8988T (cell line): Measurements from ENCODE around the gene MEIOC.
"Not testable (repeated sequence)": the region's sequence is repeated elsewhere in the genome, so short reads cannot be mapped to it uniquely, and the experiment has no call there.

Experiments
- DNase-seq: peaks from one replicate; pipeline ENCODE4 v3.0.0; 2011

Gene MEIOC

DNA sequence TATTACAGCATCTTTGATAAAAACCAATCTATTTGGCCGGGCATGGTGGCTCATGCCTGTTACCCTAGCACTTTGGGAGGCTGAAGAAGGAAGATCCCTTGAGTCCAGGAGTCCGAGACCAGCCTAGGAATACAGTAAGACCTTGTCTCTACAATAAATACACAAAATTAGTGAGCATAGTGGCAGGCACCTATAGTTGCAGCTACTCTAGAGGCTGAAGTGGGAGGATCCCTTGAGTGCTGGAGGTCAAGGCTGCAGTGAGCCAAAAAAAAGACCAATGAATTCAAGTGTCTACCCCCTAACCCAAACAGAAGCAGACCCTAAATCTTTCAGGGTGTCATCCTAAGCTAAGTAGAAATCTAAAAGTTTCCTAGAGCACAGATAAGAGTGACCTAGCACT lies 7.3 kb upstream of the MEIOC start:
- no peak for DNase-seq

DNA sequence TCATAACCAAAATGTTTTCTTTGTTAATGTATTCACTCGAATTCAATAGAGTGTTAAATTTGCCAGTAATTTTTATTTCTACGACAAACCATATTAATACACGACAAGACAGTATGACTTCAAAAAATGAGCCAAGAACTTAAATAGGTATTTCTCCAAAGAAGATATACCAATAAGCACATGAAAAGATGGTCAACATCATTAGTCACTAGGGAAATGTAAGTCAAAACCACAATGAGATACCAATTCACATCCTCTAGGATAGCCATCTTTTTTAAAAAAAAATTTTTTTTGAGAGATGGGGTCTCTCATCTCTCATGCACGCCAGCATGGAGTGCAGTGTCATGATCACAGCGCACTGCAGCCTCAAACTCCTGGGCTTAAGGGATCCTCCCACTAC lies 5.0 kb upstream of the MEIOC start:
- DNase-seq, result no peak

DNA sequence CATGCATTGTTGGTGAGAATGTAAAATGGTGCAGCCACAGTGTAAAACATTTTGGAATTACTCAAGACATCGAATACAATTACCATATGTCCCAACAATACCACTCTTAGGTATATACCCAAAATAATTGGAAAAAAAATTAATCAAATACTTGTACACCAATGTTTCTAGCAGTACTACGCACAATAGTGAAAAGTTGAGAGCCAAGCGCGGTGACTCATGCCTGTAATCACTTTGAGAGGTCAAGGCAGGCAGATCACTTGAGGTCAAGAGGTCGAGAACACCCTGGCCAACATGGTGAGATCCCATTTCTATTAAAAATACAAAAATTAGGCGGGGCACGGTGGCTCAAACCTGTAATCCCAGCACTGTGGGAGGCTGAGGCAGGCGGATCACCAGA lies 3.5 kb upstream of the MEIOC start:
- DNase-seq, result no peak

DNA sequence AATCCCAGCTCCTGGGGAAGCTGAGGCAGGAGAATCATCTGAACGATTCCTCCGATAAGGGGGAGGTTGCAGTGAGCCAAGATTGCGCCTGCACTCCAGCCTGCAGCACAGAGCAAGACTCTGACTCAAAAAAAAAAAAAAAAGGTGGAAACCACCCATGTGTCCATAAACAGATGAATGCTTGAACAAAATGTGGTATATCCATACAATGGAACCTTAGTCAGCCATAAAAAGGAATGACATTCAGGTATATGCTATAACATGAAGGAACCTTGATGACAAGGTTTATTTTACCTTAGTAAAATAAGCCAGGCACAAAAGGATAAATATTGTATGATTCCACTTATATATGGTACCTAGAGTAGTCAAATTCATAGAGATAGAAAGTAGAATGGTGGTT lies 2.9 kb upstream of the MEIOC start:
- DNase-seq, result no peak

DNA sequence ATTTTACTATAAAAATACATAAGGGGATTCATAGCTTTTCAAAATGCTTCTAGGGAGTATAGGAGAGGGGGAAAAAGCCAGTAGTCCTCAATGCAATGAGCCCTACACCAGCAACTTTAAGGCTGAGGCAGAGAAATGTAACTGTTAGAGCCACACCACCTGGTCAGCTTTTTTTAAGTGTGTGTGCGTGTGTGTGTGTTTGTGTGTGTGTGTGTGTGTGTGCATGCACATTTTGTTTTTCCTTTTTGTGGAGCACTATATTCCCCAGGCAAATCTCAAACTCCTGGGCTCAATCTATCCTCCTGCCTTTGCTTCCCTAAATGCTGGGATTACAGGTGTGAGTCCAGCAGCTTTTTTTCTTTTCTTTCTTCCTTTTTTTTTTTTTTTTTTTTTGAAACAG lies 2.3 kb upstream of the MEIOC start:
- DNase-seq, result no peak

DNA sequence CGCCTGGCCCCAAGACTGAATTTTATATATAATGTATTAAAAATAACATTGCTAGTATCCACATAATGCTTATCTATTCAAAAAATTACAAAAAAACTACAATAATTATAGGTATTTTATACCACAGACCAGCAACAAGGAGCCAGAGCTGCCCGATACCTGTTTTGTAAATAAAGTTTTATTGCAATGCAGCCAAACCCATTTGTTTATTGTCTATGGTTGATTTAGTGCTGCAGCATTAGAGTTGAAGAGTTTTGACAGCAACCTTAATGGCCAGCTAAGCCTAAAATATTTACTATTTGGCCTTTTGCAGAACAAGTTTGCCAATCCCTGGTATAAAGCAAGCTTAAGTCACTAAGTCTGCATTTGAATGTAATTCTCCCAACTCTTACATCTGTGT lies 5.6 kb downstream of the MEIOC start:
- no peak for DNase-seq

DNA sequence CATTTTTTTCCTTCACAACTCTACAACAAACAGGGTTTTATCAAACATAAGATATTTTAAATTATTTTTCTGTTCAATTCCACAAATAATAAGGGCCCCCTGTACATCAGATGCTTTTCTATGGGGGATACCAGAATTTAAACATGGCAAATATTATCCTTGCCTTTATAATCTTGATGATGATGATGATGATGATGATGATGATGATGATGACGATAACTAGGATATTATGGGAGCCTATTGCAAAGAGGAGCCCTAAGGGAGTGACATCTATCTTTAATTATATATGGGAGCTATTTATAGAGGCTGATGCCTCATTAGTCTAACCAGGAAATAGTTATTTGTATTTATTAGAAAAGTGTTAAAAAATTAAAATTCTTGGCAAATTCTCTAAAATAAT lies 6.8 kb downstream of the MEIOC start:
- no peak for DNase-seq

DNA sequence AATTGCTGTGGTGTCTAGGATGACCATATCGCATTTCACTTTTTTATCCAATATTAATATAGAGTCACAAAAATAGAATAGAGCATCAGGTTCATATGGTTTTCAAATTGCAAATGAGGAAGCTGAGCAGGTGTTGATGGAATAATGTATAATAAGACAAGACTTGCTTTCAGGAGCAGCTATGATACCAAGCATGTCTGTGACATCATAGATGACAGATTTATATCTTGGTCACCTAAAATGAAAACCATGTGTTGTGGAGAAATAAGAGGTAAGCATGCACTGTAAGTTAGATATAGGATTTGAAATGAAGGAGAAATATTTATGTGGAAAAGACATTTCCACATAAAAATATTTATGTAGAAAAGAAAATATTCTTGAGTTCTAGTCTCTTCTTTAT lies 8.6 kb downstream of the MEIOC start:
- DNase-seq, result no peak

DNA sequence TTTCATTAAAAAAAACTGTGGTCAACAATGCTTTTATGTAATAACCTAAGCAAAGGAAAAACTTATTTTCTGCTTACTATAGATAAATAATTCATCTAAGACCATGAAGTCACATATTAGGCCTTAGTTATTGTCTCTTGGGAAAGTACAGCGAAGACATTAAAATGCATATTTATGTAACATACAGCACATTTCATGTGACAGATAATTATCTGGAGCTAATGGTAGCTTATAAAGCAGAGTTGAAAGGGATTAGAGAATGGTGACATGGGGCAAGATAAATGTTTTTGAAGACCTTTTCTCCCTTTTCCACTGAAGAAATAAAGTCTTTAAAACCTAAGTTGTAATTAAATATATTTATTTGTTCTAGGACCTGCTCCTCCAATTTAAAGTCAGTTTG lies 9.7 kb downstream of the MEIOC start:
- no peak for DNase-seq

DNA sequence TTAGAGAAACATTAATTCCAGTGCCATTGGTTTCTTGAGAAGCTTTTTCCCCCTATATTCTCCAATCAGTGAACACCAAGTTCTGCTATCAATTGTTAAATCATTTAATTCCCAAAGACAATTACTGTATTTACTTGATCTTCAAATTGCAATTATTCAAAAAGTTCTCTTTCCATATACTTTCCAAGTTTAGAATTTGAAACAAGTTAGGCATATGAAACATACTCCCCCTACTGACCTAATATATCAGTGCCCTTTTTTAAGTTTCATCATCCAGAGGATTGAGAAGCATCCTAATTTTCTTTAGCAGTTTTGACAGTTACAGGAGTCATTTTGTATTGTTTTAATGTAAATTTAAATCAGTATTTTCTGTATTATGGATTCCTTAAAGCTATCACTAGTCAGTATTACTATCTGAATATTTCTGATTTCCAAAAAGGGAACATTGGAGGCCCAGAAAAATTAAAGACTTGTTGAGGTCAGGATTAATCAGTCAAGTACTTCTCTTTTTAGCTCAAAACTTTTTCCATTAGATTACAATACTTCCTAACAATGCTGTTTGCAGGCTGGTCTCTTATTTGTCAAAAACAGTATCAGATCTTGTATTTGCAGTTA lies 16.3 kb downstream of the MEIOC start:
- DNase-seq, result no peak

DNA sequence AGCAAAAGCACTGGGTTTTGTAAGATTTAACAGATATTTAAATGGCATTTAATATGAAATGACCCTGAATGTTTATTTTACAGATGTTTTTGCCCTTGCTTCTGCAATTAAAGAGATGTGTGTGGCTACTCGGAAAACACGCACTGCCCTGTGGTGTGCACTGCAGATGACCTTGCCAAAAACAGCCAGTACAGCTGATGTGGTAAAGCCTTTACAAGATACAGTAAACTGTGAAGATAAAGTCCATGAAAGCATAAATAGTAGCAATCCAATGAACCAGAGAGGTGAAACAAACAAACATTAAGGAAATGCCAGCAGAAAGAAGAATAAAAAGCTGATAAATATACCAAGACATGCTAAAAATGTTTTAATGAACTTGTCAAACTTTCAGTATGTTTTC lies 17.6 kb downstream of the MEIOC start:
- DNase-seq, result no peak

DNA sequence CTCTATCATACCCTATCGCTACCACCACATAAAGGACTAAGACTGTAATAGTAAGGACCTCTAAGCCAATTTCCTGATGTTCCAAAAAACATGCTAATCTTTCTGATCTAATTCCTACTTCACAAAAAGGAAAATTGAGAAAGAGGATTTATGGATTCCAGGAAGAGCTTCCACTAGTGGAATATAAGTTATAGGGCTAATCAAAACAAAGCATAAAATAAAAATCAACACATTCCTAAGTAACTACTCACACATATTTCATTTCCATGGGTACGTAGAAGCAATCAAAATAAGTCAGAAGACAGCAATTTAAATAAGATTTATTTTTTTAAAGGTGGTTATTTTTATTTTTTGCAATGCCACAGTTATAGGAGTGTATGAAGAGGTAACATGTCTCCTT lies 20.9 kb downstream of the MEIOC start:
- no peak for DNase-seq

DNA sequence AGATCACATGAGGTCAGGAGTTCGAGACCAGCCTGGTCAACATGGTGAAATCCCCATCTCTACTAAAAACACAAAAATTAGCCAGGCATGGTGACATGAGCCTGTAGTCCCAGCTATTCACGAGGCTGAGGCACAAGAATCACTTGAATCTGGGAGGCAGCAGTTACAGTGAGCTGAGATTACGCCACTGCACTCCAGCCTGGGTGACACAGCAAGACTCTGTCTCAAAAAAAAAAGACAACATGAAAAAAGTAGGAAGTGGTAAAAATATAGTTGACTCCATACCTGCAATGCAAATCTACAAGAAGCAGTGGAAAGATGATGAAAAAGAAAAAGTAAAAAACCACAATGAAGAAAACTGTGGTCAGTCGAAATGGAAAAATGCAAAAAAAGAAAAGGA lies 27.0 kb downstream of the MEIOC start:
- not testable (repeated sequence) for DNase-seq

DNA sequence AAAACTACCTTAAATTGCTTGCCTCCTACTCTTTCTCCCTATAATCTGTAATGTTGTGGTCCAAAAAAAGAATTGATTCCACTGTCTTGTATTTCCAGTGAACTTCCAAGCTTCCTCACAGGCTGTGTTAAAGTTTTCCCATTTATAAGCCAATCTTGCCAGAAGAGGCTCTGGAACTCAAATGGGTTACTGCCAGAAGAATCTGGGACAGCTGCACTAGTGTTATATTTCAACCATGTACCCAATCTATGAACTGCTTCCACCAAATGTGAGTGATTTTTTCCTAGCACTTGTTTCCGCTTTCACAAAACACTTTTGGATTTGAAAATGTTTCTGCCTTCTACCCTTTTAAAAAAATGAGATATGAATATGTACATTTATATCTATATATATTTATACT lies 31.5 kb downstream of the MEIOC start:
- DNase-seq, result no peak

DNA sequence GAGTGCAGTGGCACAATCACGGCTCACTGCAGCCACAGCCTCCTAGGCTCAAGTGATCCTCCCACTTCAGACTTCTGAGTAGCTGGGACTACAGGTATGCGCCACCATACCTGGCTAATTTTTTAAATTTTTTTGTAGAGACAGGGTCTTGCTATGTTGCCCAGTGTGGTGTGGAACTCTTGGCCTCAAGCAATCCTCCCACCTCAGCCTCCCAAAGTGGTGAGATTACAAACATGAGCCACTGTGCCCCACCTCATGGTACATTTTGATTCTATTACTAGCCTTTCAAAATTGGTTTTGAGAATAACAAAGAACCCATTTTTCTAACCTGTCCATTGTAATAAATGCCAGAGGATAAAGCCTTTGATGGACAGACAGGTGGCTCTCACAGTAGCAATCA lies 31.9 kb downstream of the MEIOC start:
- DNase-seq, result no peak

DNA sequence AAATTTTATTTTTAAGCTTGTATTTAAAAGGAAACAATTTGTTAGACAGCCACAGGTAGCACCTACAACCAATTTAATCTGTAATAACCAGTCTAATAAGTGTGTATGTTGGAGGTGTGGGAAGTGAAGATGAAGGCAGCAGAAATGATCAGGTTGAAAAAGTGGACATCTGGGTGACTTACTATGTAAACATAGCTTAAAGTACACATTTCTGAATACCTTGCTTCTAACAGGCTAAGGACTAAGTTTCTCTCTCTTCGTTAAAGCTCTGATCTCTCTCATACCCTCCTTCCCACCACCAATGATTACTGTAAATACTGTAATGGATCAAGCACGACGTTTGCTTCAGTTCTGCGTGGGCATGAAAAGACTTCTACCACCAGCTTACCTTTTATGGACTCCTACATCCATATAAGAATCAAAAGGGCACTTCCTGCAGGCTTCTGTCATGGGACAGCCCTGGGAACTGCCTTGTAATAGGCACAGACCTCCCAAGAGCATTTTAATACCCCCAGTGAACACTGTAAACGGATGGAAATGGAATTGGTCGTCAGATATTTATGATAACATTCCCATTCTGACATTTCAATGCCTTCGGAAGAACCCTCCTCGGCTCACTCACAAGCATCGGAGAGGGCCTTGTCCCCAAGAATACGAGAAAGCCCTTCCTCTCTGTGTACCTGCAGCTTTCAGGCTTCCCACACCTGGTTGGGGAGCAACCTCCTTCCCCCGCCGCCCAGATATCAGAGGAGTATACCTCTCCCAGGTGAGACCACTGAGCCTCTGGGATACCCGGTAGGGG lies 32.6 kb downstream of the MEIOC start:
- no peak for DNase-seq

DNA sequence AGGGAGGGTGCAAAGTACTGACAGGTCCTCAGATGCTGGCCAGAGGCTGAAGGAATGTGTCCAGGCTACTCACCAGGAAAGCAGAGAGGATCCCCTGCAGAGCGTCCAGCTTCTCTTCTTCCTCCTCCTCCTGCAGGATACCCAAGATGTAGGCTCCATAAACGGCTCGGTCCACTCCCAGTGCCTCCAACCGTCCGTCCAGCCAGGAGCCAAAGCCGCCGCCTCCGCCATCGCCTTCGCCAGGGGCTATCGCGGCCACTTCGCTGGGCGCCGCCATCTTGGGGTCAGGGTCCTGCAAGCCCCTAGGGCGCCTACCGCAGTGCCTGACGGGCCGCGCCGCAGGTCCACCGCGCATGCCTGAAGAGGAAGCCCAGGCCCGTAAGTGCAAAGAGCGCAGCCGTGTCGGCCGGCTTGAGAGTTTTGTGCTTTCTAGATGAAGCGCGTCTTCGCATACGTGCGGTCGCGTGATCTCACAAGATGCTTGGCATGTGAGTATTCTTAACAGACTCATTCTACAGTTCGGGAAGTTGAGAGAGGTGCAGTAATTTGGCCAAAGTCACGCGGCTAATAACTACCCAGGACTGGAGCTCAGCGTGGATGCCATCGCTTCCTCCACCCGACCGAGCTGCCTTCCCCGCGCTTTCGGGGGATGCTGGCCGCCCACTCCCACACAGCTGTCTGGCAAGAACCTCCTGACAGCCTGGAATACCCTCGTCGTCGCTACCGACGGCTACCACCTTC lies 33.4 kb downstream of the MEIOC start, which contains the start of gene CCDC43:
TSS of gene CCDC43 (minus strand) at position 300 of the 741 bp plus-strand sequence. CDS start at position 277, 23 bp downstream.
- peak; percentile 58 for DNase-seq

DNA sequence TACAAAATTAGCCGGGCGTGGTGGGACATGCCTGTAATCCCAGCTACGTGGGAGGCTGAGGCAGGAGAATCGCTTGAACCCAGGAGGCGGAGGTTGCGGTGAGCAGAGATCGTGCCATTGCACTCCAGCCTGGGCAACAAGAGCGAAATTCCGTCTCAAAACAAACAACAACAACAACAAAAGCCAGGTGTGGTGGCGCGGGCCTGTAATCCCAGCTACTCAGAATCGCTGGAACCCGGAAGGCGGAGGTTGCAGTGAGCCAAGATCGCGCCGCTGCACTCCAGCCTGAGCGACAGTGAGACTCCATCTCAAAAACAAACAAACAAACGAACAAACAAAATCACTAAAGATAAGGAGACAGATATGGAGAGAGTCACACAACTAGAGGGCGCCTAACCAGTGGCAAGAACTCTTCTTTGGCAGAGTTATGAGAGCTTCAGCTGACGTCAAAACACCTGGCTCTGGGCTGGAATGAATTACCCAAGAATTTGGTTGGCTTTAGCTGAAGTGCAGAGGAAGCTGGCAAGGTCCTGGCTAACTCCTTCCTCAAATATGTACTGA lies 34.6 kb downstream of the MEIOC start:
- not testable (repeated sequence) for DNase-seq

DNA sequence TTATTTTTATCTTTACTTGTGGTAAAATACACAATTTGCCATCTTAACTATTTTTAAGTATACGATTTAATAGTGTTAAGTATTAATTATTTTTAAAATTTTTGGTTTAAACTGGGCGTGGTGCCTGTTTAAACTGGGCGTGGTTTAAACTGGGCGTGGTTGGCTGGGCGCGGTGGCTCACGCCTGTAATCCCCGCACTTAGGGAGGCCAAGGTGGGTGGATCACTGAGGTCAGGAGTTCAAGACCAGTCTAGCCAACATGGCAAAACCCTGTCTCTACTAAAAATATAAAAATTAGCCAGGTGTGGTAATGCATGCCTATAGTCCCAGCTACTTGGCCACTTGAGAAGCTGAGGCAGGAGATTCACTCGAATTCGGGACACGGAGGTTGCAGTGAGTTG lies 37.3 kb downstream of the MEIOC start:
- DNase-seq, result no peak

DNA sequence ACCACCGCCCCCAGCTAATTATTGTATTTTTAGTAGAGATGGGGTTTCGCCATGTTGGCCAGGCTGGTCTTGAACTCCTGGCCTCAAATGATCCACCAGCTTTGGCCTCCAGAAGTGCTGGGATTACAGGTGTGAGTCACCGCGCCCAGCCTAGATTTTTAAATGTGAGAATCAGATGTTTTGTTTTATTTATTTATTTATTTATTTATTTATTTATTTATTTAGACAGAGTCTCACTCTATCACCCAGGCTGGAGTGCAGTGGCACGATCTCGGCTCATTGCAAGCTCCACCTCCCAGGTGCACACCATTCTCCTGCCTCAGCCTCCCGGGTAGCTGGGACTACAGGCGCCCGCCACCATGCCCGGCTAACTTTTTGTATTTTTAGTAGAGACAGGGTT lies 44.0 kb downstream of the MEIOC start:
- not testable (repeated sequence) for DNase-seq

DNA sequence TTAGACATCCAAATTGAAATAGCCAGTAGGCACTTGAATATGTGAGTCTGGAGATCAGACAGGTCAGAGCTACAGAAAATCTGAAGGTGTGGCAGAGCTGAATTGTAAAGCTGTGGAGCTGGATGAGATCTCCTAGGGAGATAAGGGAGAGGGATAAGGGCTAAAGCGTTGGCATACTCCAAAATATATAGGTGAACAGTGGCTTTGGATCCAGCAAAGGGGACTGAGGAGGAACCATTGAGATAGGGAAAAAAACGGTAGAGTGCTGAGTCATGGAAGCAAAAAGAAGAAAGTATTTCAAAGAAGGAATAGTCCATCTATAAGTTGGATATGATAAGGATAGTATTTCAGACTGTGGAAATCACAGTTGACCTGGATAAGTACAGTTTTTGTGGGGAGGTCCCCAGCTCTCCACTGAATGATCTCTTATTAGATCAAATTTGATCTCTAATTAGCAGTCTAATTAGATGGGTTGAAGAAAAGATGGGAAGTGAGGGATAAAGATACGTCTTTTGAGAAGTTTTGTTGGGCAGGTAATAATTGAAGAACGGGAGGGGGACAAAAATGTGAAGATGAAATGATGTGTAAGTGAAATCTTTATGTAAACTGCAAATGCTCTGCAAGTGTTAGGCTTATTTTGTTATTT lies 51.6 kb downstream of the MEIOC start:
- no peak for DNase-seq

DNA sequence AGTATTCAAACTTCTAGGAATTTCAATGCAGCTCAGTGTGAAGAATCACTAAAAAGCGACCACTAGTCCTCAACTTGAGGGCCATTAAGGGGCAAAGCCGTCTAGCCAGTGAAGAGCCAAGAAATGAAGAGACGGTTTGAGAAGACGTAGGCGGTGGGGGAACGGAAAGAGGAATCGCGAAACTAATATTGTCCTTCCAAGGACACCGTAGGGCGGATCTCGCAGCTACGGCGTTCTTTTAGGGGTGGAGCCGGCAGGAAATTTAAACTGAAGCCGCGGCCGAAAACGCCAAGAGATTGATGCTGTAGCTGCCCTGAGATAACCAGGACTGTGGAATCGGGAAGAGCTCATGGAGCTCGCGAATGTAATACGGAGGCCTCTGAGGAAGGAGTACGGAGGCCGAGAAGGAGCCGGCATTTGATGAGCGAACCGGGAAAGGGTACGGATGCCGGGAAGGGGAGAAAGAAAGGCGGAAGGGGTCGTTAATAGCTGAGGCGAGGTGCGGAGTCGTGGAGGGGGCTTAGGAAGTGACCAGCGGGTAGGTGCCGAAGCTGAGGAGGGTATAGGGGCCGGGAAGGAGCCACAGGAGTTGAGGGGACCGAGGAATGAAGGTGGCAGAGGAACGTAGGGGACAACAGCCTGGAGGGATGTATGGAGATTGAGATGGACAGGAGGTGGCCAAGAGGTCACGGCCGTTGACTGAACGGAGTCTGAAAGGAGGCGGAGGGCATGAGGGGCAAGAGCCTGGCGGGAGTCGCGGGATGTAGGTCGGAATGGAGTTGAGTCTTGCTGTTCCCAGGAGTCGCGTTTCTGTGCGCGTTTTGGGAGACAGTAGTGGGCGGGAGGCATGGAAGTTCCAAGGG lies 52.4 kb downstream of the MEIOC start, which contains the start of gene DBF4B:
TSS of gene DBF4B (plus strand) at position 265 of the 863 bp plus-strand sequence. CDS start at position 421, 156 bp downstream.
- DNase-seq, result peak; percentile 42
